Neuronal stem cell (in vitro differentiated cells): ENCODE measurements around the gene MTUS2.

ENCODE experiments used
- DNase-seq: peaks from one replicate; pipeline ENCODE4 v3.0.0-alpha.2; 2013; ENCODE audit warnings: low spot score
- H2AFZ ChIP-seq: one replicate; pipeline ENCODE4 v1.6.1; 2013; ENCODE audit warnings: mild to moderate bottlenecking, low read length, inconsistent platforms
- H2AK5ac ChIP-seq: 2 replicates; pipeline ENCODE4 v1.6.1; 2013; ENCODE audit warnings: low read depth, mild to moderate bottlenecking, inconsistent platforms, low read length, moderate library complexity, mixed read lengths
- H2BK120ac ChIP-seq: 2 replicates; pipeline ENCODE4 v1.6.1; 2013; ENCODE audit warnings: low read depth, mild to moderate bottlenecking, inconsistent platforms, low read length, moderate library complexity, mixed read lengths
- H2BK12ac ChIP-seq: one replicate; pipeline ENCODE4 v1.6.1; 2013; ENCODE audit warnings: low read length, inconsistent platforms
- H2BK15ac ChIP-seq: 2 replicates; pipeline ENCODE4 v1.6.1; 2013; ENCODE audit warnings: mild to moderate bottlenecking, low read length, inconsistent platforms, mixed read lengths
- H2BK5ac ChIP-seq: one replicate; pipeline ENCODE4 v1.6.1; 2013; ENCODE audit warnings: inconsistent platforms, mild to moderate bottlenecking, low read length, moderate library complexity
- H3K14ac ChIP-seq: one replicate; pipeline ENCODE4 v1.6.1; 2013; ENCODE audit warnings: low read length, inconsistent platforms
- H3K18ac ChIP-seq: 2 replicates; pipeline ENCODE4 v1.6.1; 2013; ENCODE audit warnings: low read length, inconsistent platforms
- H3K23ac ChIP-seq: 2 replicates; pipeline ENCODE4 v1.6.1; 2013; ENCODE audit warnings: low read depth, mild to moderate bottlenecking, mixed read lengths, low read length, inconsistent platforms; ENCODE audit not compliant: poor library complexity
- H3K27ac ChIP-seq: replicated peaks from 3 replicates; pipeline ENCODE4 v1.5.1; 2013; ENCODE audit warnings: low read length, inconsistent platforms
- H3K27me3 ChIP-seq, 3 experiments: 2 replicates each; pipeline ENCODE4 v1.6.1; 2013; ENCODE audit warnings: low read length in 3 of 3, mild to moderate bottlenecking in 2 of 3, inconsistent platforms in 1 of 3, low read depth in 1 of 3, mixed read lengths in 1 of 3, moderate library complexity in 1 of 3; ENCODE audit not compliant: control insufficient read depth in 3 of 3, insufficient read depth in 3 of 3
- H3K36me3 ChIP-seq, 2 donors: replicated peaks in 1 of 2; 2 replicates each; pipeline ENCODE4 v1.6.1; 2013; ENCODE audit warnings: low read length in 2 of 2; ENCODE audit not compliant: control insufficient read depth in 2 of 2, insufficient read depth in 2 of 2
- H3K4ac ChIP-seq: 2 replicates; pipeline ENCODE4 v1.6.1; 2013; ENCODE audit warnings: inconsistent platforms, mild to moderate bottlenecking, low read length, moderate library complexity
- H3K4me1 ChIP-seq, 2 donors: 1 replicate in 1 of 2; 2 replicates in 1 of 2; pipeline ENCODE4 v1.6.1; 2013; ENCODE audit warnings: low read length in 2 of 2, low read depth in 1 of 2; ENCODE audit not compliant: control insufficient read depth in 2 of 2, insufficient read depth in 1 of 2
- H3K4me2 ChIP-seq: one replicate; pipeline ENCODE4 v1.6.1; 2013; ENCODE audit warnings: mild to moderate bottlenecking, low read length, inconsistent platforms; ENCODE audit not compliant: insufficient read depth, poor library complexity, severe bottlenecking
- H3K4me3 ChIP-seq, 2 donors: 2 replicates each; pipeline ENCODE4 v1.5.1; 2013; ENCODE audit warnings: low read length in 2 of 2, mild to moderate bottlenecking in 2 of 2, inconsistent platforms in 1 of 2, moderate library complexity in 1 of 2
- H3K79me1 ChIP-seq: one replicate; pipeline ENCODE4 v1.6.1; 2013; ENCODE audit warnings: low read depth, mild to moderate bottlenecking, inconsistent platforms, low read length, moderate library complexity
- H3K9ac ChIP-seq: one replicate; pipeline ENCODE4 v1.6.1; 2013; ENCODE audit warnings: mild to moderate bottlenecking, low read depth, low read length, inconsistent platforms; ENCODE audit not compliant: poor library complexity
- H3K9me3 ChIP-seq, 2 donors: replicated peaks in 1 of 2; 2 replicates each; pipeline versions ENCODE3 to v1.6.1; 2013; ENCODE audit warnings: low read length in 2 of 2, mild to moderate bottlenecking in 2 of 2, inconsistent platforms in 1 of 2, low read depth in 1 of 2, mixed read lengths in 1 of 2, moderate library complexity in 1 of 2; ENCODE audit not compliant: control insufficient read depth in 2 of 2, insufficient read depth in 1 of 2
- H4K8ac ChIP-seq: one replicate; pipeline ENCODE4 v1.6.1; 2013; ENCODE audit warnings: low read depth, mild to moderate bottlenecking, inconsistent platforms, low read length, moderate library complexity
- H4K91ac ChIP-seq: one replicate; pipeline ENCODE4 v1.6.1; 2013; ENCODE audit warnings: low read length, low read depth, mild to moderate bottlenecking, inconsistent platforms; ENCODE audit not compliant: poor library complexity
- WGBS, 2 donors: extraction: QIAGEN DNeasy Blood & Tissue Kit; methylation state at CpG; one replicate each; pipeline ENCODE4 v1.1.7; 2013; ENCODE audit warnings: missing lambda C conversion rate in 2 of 2, mixed read lengths in 1 of 2; ENCODE audit not compliant: insufficient read length in 2 of 2, insufficient replicate concordance in 1 of 2; ENCODE audit errors: extremely low coverage in 2 of 2; 5-methylcytosine and 5-hydroxymethylcytosine counted together

MTUS2 gene

GRCh38 chr13:29534083-29534482 lies 713.9 kb downstream of the MTUS2 start:
- whole genome bisulfite sequencing, 2 donors = no CpG with 5 or more reads among the region's 4 CpGs
- Histone ChIP-seq H3K36me3 (peaks cover 12 to 75% of the 10 kb centered on the region in 2 donors), H3K14ac (no peak overlapping the region)

GRCh38 chr13:29535663-29536655 lies 715.8 kb downstream of the MTUS2 start:
- peaks cover 5% of the 10 kb centered on the region for H3K79me1 ChIP-seq
- no peak overlapping the region for H3K4ac ChIP-seq
- no peak overlapping the region for H3K27ac ChIP-seq
- H2BK15ac ChIP-seq = peak overlapping the region; percentile 32
- H3K18ac ChIP-seq = peak overlapping the region; percentile 55
- peaks cover 0 to 5% of the 10 kb centered on the region in 2 donors for H3K4me1 ChIP-seq
- no CpG with 5 or more reads among the region's 24 CpGs for WGBS, 2 donors
- H2BK120ac ChIP-seq = no peak overlapping the region
- peak overlapping the region; percentile 88 for H4K8ac ChIP-seq
- no peak overlapping the region for H3K14ac ChIP-seq
- no peaks in the 10 kb centered on the region for H3K27me3 ChIP-seq
- H2BK5ac ChIP-seq = no peak overlapping the region
- peak overlapping the region; percentile 23 for H2AK5ac ChIP-seq
- DNase-seq = no peak
- H3K9ac ChIP-seq = no peak overlapping the region
- H3K4me2 ChIP-seq = no peak overlapping the region
- H4K91ac ChIP-seq = no peak overlapping the region
- H3K4me3 ChIP-seq = no peak overlapping the region
- H3K23ac ChIP-seq = peak overlapping the region; percentile 70
- peaks cover 5 to 60% of the 10 kb centered on the region in 2 donors for H3K36me3 ChIP-seq
- no peak overlapping the region for H2AFZ ChIP-seq
- H2BK12ac ChIP-seq = no peak overlapping the region
- no peaks in the 10 kb centered on the region for H3K9me3 ChIP-seq

More at GRCh38 chr13:29534083-29534482, 713.9 kb downstream of the MTUS2 start:
- Histone ChIP-seq H2BK120ac (no peak overlapping the region), H3K18ac (no peak overlapping the region), H3K4ac (no peak overlapping the region), H2BK5ac (no peak overlapping the region), H3K9ac (no peak overlapping the region), H2AK5ac (no peak overlapping the region), H3K4me2 (no peak overlapping the region), H4K8ac (no peak overlapping the region), H3K4me1 (no peaks in the 10 kb centered on the region), H3K4me3 (no peak overlapping the region), H3K79me1 (peaks cover 5% of the 10 kb centered on the region), H3K27me3 (no peaks in the 10 kb centered on the region), H2BK15ac (no peak overlapping the region), H2AFZ (no peak overlapping the region), H3K27ac (no peak overlapping the region), H4K91ac (no peak overlapping the region), H3K23ac (no peak overlapping the region), H2BK12ac (no peak overlapping the region), H3K9me3 (no peaks in the 10 kb centered on the region)
- DNase-seq = no peak

DNA sequence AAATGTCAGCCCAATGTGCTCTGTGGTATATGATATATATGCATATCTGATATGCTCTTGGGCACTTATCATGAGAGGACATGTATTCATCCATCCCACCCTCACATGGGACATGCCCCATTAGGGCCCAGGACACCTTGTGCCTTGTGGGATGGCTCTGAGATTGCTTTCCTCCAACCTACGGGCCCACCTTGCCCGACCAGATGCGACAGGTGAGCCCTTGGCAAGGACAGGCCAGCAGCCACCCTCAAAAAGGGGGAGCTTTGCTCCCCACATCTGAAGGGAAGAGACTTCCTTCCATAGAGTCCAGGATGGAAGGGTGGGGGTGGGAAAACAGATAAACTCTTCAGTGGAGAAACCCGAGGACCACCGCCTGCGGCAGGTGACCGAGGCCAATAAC lies 716.7 kb downstream of the MTUS2 start:
- no peak for DNase-seq
- no peak overlapping the region for H3K4me3 ChIP-seq
- H4K8ac ChIP-seq = no peak overlapping the region
- no peak overlapping the region for H2BK12ac ChIP-seq
- H3K27ac ChIP-seq = no peak overlapping the region
- H3K27me3 ChIP-seq = no peaks in the 10 kb centered on the region
- no CpG with 5 or more reads among the region's 7 CpGs for WGBS, 2 donors
- peaks cover 5% of the 10 kb centered on the region for H3K79me1 ChIP-seq
- no peak overlapping the region for H2AFZ ChIP-seq
- no peak overlapping the region for H2BK15ac ChIP-seq
- H3K4ac ChIP-seq = no peak overlapping the region
- no peak overlapping the region for H3K9ac ChIP-seq
- no peak overlapping the region for H3K14ac ChIP-seq
- peaks cover 0 to 6% of the 10 kb centered on the region in 2 donors for H3K4me1 ChIP-seq
- H3K4me2 ChIP-seq = no peak overlapping the region
- no peak overlapping the region for H2AK5ac ChIP-seq
- no peaks in the 10 kb centered on the region for H3K9me3 ChIP-seq
- H4K91ac ChIP-seq = no peak overlapping the region
- H2BK5ac ChIP-seq = no peak overlapping the region
- peaks cover 5 to 59% of the 10 kb centered on the region in 2 donors for H3K36me3 ChIP-seq
- no peak overlapping the region for H3K23ac ChIP-seq
- H2BK120ac ChIP-seq = no peak overlapping the region
- H3K18ac ChIP-seq = no peak overlapping the region
